ENCODE measurements around the gene PRR36.

The PRR36 gene

DNA sequence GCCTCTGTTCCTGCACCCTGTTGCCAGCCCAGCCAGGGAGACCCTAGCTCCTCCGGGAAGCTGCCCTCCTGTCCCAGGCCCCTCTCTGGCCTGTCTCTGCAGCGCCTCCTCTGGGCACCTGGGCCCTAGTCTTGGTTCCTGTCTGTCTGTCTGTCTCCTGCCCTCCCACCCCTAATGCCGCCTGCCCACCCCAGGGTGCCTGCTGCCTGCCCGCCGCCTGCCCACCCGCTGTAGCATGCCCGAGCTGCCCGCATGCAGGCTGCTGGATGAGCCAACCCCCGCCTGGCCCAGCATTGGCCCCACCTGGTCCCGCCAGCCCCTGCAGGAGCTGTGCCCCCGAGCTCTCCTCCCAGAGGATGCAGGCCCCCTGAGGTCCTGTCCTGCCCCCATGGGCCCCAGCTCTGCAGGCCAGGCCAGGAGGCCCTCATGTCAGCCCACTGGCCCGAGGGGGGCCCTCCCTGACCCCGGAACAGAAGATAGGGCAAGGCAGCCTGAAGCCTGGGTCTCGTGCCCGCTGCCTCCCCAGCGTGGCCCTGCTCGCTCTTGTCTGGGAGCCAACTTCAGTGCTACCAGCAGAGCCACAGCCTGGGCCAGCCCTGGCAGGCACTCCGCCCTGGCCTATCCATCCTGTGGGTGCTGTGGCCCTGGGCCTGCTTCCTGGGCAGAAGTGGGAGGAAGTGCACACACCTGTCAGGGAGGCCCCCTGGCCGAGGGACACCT lies 34.7 kb upstream of the PRR36 start:
- H3K27me3 ChIP-seq (ENCODE audit: low read depth), result no peaks in the 10 kb centered on the region
- in situ Hi-C loops (cut with MboI; ENCODE audit: low sequenced_read_pairs), result no loop called here
- H3K4me3 ChIP-seq, result no peak overlapping the region
- H3K36me3 ChIP-seq (replicated peaks), result peaks cover 21% of the 10 kb centered on the region
- DNase-seq (ENCODE audit: low spot score in 2 of 2), result no peak
- peaks cover 8% of the 10 kb centered on the region for H3K4me1 ChIP-seq
- H3K9me3 ChIP-seq, result no peaks in the 10 kb centered on the region

DNA sequence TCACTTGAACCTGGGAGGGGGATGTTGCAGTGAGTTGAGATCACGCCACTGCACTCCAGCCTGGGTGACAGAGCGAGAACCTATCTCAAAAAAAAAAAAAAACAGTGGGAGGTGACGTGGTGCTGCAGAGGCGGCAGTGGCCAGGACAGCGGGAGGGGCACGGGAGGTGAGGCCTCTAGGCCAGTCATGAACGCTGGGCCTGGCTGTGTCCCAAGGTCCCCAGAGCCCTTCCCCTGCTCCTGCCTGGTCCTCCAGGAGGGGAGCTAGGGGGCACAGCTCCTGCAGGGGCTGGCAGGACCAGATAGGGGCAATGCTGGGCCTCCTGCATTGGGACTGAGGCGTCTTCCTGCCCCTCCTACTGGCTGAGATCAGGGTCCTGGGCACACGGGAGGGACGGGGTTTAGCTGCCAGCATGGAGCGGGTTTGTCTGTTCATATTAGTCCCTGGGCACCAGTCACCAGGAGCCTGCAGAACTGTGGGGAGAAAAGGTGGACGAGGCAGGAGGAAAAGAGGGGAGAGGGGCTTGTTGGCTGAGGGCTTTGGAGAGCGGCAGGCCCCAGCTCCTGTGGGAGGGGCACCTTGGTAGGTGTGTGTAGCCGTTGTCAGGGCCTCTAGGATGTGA lies 34.0 kb upstream of the PRR36 start:
- DNase-seq (ENCODE audit: low spot score in 2 of 2), result no peak
- peaks cover 21% of the 10 kb centered on the region for H3K36me3 ChIP-seq (replicated peaks)
- no peak overlapping the region for H3K4me3 ChIP-seq
- H3K4me1 ChIP-seq, result peaks cover 8% of the 10 kb centered on the region
- H3K9me3 ChIP-seq, result no peaks in the 10 kb centered on the region
- no peaks in the 10 kb centered on the region for H3K27me3 ChIP-seq (ENCODE audit: low read depth)
- in situ Hi-C loops (cut with MboI; ENCODE audit: low sequenced_read_pairs), result no loop called here

DNA sequence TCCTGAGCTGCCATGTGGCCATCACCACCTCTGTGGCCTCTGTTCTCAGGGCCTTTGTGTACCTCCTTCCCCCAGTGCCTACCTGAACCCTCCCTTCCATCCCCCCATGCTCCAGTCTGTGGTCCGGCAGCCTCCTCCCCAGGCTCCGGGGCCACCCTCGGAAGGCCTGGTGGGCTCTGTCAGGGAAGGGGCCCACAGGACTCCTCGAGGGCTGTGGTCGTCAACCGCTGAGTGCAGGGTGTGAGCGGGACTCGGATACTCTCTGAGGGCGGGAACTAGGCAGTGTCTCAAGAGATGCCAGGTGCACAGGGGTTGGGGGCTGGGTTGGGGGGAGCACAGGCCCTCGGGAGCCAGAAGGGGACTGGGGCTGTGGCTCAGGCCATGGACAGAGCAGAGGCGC lies 33.4 kb upstream of the PRR36 start:
- Histone ChIP-seq H3K4me1 (peaks cover 13% of the 10 kb centered on the region), H3K27me3 (ENCODE audit: low read depth) (no peaks in the 10 kb centered on the region), H3K36me3 (replicated peaks) (peaks cover 18% of the 10 kb centered on the region), H3K9me3 (no peaks in the 10 kb centered on the region), H3K4me3 (no peak overlapping the region)
- in situ Hi-C loops (cut with MboI; ENCODE audit: low sequenced_read_pairs), result no loop called here
- no peak for DNase-seq (ENCODE audit: low spot score in 2 of 2)

DNA sequence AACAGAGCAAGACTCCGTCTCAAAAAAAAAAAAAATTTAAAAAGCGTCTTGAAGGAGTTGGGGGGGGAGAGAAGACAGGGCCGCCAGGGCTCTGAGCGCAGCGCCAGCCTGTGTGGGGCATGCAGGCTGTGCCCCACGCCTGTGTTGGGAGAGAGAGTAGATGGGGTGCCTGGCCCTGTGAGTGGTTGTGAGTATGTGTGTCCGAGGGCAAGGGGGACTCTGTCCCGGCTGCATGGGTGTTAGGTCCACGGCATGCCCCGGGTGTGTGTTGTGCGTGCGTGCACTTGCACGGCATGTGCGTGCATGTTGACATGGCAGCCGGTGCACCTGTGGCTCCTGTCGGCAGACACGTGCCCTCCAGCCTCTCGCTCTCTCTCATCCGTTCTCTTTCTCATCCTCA lies 32.9 kb upstream of the PRR36 start:
- Histone ChIP-seq H3K4me3 (no peak overlapping the region), H3K4me1 (peaks cover 15% of the 10 kb centered on the region), H3K36me3 (replicated peaks) (peaks cover 17% of the 10 kb centered on the region), H3K27me3 (ENCODE audit: low read depth) (no peaks in the 10 kb centered on the region), H3K9me3 (no peaks in the 10 kb centered on the region)
- DNase-seq (ENCODE audit: low spot score in 2 of 2), result no peak
- in situ Hi-C loops (cut with MboI; ENCODE audit: low sequenced_read_pairs), result no loop called here

DNA sequence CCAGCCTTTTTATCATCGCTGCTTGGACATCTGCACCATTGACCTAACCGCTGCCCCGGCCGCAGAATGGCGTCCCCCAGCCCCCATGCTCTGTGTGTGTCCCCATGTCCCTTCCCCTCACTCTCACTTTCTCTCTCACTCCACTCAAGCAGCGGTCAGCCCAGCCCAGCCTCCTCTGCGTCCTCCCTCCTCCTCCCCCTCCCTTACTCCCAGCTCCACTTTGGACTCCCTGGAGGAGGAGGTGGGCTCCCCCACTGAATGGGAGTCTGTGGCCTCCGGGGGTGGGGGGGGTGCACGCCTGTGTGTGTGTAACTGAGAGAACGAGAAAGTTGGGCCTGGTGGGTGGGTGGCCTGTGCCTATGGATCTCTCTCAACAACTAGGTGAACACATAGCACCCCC lies 31.7 kb upstream of the PRR36 start:
- peaks cover 7% of the 10 kb centered on the region for H3K36me3 ChIP-seq (replicated peaks)
- in situ Hi-C loops (cut with MboI; ENCODE audit: low sequenced_read_pairs), result no loop called here
- H3K9me3 ChIP-seq, result no peaks in the 10 kb centered on the region
- no peak overlapping the region for H3K4me3 ChIP-seq
- DNase-seq (ENCODE audit: low spot score in 2 of 2), result no peak
- no peaks in the 10 kb centered on the region for H3K27me3 ChIP-seq (ENCODE audit: low read depth)
- peaks cover 15% of the 10 kb centered on the region for H3K4me1 ChIP-seq

DNA sequence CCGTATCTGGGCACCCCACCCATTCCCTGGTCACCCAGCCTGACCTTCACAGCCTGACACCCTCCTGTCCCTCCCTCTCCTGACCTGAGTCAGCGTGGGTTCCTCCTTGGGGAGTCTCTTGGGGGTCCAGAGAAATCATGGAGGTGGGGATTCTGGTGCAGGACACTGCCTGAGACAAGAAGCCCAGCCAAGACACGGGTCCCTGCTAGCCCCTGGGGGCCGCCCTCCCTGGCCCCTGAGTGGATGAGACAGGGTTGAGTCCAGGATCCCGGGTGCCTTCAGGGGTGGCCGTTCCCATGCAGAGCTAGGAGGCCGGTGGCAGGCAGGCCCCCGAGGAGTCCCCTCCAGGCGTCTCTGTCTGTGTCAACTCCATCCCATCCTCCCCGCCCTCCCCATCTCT lies 31.1 kb upstream of the PRR36 start:
- DNase-seq (ENCODE audit: low spot score in 2 of 2), result no peak
- Histone ChIP-seq H3K4me3 (peak overlapping the region; percentile 83), H3K9me3 (no peaks in the 10 kb centered on the region), H3K36me3 (replicated peaks) (peaks cover 2% of the 10 kb centered on the region), H3K27me3 (ENCODE audit: low read depth) (no peaks in the 10 kb centered on the region), H3K4me1 (peaks cover 15% of the 10 kb centered on the region)
- in situ Hi-C loops (cut with MboI; ENCODE audit: low sequenced_read_pairs), result no loop called here

DNA sequence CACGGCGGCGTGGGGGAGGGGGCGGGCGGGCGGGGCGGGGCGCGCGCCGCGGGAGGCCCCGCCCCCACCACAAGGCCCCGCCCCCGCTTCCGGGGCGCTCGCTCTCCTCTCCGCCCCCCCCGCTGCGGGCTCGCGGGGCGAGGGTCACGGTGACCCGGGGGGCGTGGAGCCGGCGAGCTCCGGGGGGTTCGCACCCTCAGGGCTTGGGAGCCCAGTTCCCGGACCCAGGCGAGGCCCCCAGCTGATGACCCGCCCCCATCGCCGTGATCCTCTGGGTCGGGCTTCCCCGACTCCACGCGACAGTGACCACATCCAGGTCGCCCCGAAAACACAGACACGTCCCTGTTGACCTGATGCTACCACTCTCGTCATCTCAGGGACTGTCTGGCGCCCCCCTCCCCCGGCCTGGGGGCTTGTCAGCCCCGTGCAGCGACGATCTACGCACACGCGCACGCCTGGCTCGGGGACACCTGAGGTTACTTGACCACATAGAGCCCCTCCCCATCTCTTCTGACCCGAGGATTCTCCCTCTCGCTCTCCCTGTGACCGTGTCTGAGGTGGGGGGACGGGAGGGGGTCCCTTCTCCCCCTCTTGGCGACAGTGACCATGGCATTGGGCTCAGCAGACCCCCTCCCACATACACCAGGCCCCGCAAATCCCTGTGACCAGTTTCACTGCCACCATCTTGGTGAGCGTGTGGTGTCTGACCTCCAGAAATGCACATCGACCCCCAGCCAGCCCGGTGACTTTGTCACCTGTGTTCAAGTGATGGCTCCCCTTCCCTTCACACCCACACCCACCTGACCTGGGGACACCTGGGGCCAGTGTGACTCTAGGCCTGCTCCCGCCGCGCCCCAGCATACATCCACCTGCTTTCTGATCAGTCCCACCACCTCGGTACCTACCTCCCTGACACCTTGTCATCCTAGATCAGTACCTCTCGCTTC lies 30.2 kb upstream of the PRR36 start:
- Histone ChIP-seq H3K9me3 (no peaks in the 10 kb centered on the region), H3K4me3 (peak overlapping the region; percentile 83), H3K4me1 (peaks cover 15% of the 10 kb centered on the region), H3K36me3 (replicated peaks) (peaks cover 5% of the 10 kb centered on the region; the same call in 1 of the 2 replicates), H3K27me3 (ENCODE audit: low read depth) (no peaks in the 10 kb centered on the region)
- in situ Hi-C loops (cut with MboI; ENCODE audit: low sequenced_read_pairs), result no loop called here
- DNase-seq (ENCODE audit: low spot score in 2 of 2), result peak in 1 of 2 experiments; percentile 51

DNA sequence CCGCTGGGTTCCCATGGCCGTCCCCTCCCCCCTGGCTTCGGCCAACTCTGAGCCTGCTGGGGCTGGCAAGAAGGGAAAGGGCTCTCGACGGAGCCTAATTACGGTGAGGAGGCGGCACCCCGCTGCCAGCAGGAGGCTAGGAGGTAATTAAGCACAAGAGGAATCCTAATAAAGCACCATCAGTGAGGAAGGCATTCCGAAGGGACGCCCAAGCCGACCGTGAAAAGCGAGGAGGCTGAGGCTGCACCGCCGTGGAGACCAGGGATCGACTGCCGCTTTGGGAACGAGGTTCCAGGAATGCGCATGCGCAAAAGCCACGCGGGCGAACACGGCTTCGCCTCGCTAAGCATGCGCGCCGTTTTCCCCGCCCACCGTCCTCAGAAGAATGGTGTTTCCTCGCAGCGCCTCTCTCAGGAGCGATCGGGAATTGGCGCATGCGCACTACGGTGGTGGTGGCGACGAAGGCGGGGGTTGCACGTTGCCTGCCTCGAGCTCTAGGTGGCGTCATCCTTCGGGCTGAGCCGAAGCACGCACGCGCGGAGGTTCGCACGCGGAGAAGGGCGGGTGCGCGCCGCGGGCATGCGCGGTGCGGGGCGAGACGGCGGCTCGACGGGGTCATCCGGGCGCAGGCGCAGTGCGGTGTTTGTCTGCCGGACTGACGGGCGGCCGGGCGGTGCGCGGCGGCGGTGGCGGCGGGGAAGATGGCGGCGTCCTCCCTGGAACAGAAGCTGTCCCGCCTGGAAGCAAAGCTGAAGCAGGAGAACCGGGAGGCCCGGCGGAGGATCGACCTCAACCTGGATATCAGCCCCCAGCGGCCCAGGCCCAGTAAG lies 29.3 kb upstream of the PRR36 start, which contains the start of gene MAP2K7:
TSS of gene MAP2K7 (plus strand) at position 634 of the 830 bp plus-strand sequence. CDS start at position 702, 68 bp downstream.
- in situ Hi-C loops (cut with MboI; ENCODE audit: low sequenced_read_pairs), result no loop called here
- peaks cover 12% of the 10 kb centered on the region for H3K36me3 ChIP-seq (replicated peaks)
- no peaks in the 10 kb centered on the region for H3K9me3 ChIP-seq
- no peaks in the 10 kb centered on the region for H3K27me3 ChIP-seq (ENCODE audit: low read depth)
- DNase-seq (ENCODE audit: low spot score in 2 of 2), result peak; percentile 98 to 100
- peak within 1 kb of the TSS; percentile 83 for H3K4me3 ChIP-seq
- H3K4me1 ChIP-seq, result peaks cover 15% of the 10 kb centered on the region

DNA sequence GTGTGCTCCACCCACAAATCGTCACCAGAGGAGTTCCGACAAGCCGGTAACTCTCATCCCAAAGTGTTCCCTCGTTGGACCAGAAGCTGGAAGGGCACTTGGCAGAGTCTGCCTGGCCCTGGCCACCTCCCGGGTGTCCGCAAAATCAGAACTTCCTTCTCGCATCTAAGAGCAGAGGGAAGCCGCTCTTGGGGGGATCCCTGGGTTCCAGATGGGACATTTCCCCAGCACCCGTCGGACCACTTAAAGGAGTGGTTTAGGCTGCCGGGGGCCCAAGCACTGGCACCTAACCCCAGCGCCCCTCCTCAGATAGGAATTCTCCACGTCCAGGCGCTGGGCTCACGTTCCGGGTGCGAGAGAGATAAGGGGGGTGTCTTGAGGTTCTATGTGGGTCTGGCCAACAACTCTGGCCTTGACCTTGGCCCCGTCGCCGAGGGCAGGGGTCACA lies 28.6 kb upstream of the PRR36 start:
- peaks cover 13% of the 10 kb centered on the region for H3K36me3 ChIP-seq (replicated peaks)
- peaks cover 15% of the 10 kb centered on the region for H3K4me1 ChIP-seq
- H3K9me3 ChIP-seq, result no peaks in the 10 kb centered on the region
- in situ Hi-C loops (cut with MboI; ENCODE audit: low sequenced_read_pairs), result no loop called here
- peak overlapping the region; percentile 52 for H3K4me3 ChIP-seq
- DNase-seq (ENCODE audit: low spot score in 2 of 2), result no peak
- no peaks in the 10 kb centered on the region for H3K27me3 ChIP-seq (ENCODE audit: low read depth)

DNA sequence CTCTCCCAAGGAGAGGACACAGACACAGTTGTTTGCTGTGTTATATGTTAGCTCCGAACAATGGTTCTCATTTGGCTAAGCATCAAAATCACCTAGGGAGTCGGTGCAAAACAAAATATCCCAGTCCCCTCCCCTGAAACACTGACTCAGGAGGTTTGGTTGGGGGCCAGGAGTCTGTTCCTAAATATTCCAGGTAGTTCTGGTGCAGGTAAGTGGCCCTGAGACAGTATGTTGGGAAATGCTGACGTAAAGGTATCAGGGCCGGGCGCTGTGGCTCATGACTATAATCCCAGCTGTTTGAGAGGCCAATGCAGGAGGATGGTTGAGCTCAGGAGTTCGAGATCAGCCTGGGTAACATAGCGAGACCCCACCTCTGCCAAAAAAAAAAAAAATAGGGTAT lies 27.1 kb upstream of the PRR36 start:
- H3K9me3 ChIP-seq, result no peaks in the 10 kb centered on the region
- H3K4me3 ChIP-seq, result no peak overlapping the region
- H3K4me1 ChIP-seq, result peaks cover 15% of the 10 kb centered on the region
- no peaks in the 10 kb centered on the region for H3K27me3 ChIP-seq (ENCODE audit: low read depth)
- peaks cover 13% of the 10 kb centered on the region for H3K36me3 ChIP-seq (replicated peaks)
- no peak for DNase-seq (ENCODE audit: low spot score in 2 of 2)
- in situ Hi-C loops (cut with MboI; ENCODE audit: low sequenced_read_pairs), result no loop called here

DNA sequence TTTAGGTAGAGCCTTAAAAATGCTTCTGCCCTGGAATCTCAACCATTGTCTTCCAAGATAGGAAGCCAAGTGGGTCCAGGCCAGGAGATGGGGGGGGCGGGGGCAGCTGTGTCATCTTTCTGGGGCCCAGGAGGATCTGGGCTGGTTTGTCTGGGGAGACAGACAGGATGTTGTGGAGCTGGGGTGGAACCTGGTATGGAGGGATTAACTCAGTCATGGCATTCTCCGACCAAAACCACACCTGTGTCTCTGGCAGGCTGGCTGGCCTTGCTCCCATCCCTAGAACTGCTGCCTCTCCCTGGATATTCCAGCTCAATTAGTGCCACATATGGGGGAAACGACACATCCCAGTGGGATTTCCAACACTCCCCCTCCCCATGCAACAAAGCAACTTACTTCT lies 26.7 kb upstream of the PRR36 start:
- in situ Hi-C loops (cut with MboI; ENCODE audit: low sequenced_read_pairs), result no loop called here
- Histone ChIP-seq H3K36me3 (replicated peaks) (peaks cover 10% of the 10 kb centered on the region), H3K4me3 (no peak overlapping the region), H3K27me3 (ENCODE audit: low read depth) (no peaks in the 10 kb centered on the region), H3K9me3 (no peaks in the 10 kb centered on the region), H3K4me1 (peaks cover 15% of the 10 kb centered on the region)
- DNase-seq (ENCODE audit: low spot score in 2 of 2), result no peak

DNA sequence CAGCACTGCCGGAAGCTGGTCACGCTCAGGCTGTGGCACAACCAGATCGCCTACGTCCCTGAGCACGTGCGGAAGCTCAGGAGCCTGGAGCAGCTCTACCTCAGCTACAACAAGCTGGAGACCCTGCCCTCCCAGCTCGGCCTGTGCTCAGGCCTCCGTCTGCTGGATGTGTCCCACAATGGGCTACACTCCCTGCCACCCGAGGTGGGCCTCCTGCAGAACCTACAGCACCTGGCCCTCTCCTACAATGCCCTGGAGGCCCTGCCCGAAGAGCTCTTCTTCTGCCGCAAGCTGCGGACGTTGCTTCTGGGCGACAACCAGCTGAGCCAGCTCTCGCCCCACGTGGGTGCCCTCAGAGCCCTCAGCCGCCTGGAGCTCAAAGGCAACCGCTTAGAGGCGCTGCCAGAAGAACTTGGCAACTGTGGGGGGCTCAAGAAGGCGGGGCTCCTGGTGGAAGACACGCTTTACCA lies 26.2 kb upstream of the PRR36 start:
- Histone ChIP-seq H3K36me3 (replicated peaks) (peaks cover 10% of the 10 kb centered on the region), H3K4me1 (peaks cover 15% of the 10 kb centered on the region), H3K27me3 (ENCODE audit: low read depth) (no peaks in the 10 kb centered on the region), H3K4me3 (no peak overlapping the region), H3K9me3 (no peaks in the 10 kb centered on the region)
- in situ Hi-C loops (cut with MboI; ENCODE audit: low sequenced_read_pairs), result no loop called here
- no peak for DNase-seq (ENCODE audit: low spot score in 2 of 2)
